ENCODE measurements around the gene ACVR1B. TPM values are rescaled to one million over a fixed set of nuclear protein-coding genes. Genes with fewer than 3 reads are reported as not detected.

Gene ACVR1B
- total and polyA plus RNA-seq, 2 experiments from 2014 or later: 11.9 to 46.4 TPM

DNA sequence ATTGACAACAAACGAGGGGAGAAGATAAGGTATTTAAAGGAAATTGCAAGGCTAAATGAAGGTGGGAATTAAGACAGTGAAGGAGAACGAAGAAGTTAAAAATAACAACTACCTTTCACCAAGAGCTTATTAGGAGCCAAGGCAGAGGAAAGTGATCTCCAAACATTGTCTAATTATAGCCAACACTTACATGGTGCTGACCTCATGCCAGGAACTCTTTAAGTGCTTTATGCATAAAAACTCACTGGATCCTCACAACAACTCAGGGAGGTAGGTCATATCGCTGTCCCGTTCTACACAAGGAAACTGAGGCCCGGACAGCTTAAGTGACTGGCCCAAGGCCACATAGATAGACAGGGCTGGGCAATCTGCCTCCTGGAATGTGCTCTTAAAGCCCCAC lies 74.8 kb downstream of the ACVR1B start:
- Histone ChIP-seq H3K4me1 (ENCODE audit: low read depth) (peaks cover 30% of the 10 kb centered on the region), H3K4me3 (no peak overlapping the region), H3K27ac (peak overlapping the region; percentile 96), H3K36me3 (no peaks in the 10 kb centered on the region), H3K9me3 (ENCODE audit: low read depth) (no peaks in the 10 kb centered on the region), H3K27me3 (peaks cover 12% of the 10 kb centered on the region)
- TF ChIP-seq, protein P1, sequence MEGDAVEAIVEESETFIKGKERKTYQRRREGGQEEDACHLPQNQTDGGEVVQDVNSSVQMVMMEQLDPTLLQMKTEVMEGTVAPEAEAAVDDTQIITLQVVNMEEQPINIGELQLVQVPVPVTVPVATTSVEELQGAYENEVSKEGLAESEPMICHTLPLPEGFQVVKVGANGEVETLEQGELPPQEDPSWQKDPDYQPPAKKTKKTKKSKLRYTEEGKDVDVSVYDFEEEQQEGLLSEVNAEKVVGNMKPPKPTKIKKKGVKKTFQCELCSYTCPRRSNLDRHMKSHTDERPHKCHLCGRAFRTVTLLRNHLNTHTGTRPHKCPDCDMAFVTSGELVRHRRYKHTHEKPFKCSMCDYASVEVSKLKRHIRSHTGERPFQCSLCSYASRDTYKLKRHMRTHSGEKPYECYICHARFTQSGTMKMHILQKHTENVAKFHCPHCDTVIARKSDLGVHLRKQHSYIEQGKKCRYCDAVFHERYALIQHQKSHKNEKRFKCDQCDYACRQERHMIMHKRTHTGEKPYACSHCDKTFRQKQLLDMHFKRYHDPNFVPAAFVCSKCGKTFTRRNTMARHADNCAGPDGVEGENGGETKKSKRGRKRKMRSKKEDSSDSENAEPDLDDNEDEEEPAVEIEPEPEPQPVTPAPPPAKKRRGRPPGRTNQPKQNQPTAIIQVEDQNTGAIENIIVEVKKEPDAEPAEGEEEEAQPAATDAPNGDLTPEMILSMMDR (IDR thresholded peaks at IDR 0.05; ENCODE audit: low read depth, low read length): no peak
- peak in 1 of 2 donors; percentile 70 for DNase-seq (ENCODE audit: low read depth in 1 of 2, low spot score in 1 of 2)

DNA sequence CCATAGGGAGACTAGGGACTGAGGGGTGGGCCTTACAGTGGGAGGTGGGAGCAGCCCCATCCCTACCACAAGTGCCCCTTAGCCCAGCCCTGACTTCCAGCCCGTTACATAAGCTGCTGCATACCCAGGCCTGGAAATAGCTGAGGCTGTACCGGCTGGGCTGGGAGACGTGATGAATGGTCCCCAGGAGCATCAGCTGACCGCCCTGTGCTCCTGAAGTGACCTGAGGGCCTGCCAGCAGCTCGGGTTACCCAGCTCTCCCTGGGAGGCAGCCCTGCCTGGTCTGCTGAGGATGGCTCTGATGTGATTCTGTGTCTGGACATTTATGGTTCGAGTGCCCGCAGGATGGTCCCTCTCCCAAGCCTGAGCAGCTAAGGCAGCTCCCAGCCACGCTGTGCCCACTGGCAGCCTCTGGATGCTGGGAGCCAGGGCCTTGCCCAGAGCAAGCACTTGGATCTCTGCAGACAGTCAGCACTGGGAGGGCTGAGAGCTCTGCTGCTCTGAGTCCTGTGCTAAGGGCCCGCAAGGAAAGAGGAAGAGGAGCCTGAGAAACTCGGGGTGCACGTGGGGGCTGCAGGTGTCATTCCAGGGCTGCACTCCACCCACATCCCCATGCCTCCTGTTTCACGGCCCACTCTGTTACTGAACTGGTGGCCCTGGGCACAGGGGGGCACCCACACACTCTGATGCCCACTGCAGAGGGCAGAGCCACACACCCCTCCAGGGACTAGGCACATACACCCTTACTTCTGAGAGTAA lies 75.8 kb downstream of the ACVR1B start:
- Histone ChIP-seq H3K36me3 (no peaks in the 10 kb centered on the region), H3K4me1 (ENCODE audit: low read depth) (peaks cover 33% of the 10 kb centered on the region), H3K4me3 (no peak overlapping the region), H3K9me3 (ENCODE audit: low read depth) (no peaks in the 10 kb centered on the region), H3K27me3 (peaks cover 7% of the 10 kb centered on the region), H3K27ac (peak overlapping the region; percentile 96)
- DNase-seq (ENCODE audit: low read depth in 1 of 2, low spot score in 1 of 2): peak in 1 of 2 donors; percentile 82
- TF ChIP-seq, protein P1 (IDR thresholded peaks at IDR 0.05; ENCODE audit: low read depth, low read length): no peak

DNA sequence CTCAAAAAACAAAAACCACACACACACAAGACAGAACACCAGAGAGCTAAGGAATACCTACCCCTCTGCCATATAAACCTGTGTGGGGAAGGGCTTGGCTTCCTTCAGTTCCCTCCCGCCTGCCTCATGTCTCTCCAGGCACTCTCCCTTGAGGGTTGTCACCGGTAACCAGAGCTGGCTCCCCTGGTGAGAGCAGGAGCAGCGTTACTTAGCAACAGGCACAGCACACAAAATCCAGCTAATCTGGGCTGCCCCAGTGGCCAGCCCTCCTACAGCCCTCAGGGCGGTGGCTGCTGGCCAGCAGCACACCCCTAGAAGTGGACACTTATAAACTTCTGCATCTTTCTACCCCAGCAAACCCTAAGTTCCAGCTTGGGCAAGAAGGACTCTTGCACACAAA lies 78.2 kb downstream of the ACVR1B start:
- H3K36me3 ChIP-seq: no peaks in the 10 kb centered on the region
- DNase-seq (ENCODE audit: low read depth in 1 of 2, low spot score in 1 of 2): peak; percentile 65 to 91
- H3K27me3 ChIP-seq: peaks cover 2% of the 10 kb centered on the region
- no peak overlapping the region for H3K4me3 ChIP-seq
- TF ChIP-seq, protein P1 (IDR thresholded peaks at IDR 0.05; ENCODE audit: low read depth, low read length): no peak
- no peaks in the 10 kb centered on the region for H3K9me3 ChIP-seq (ENCODE audit: low read depth)
- H3K4me1 ChIP-seq (ENCODE audit: low read depth): peaks cover 36% of the 10 kb centered on the region
- H3K27ac ChIP-seq: peak overlapping the region; percentile 64

DNA sequence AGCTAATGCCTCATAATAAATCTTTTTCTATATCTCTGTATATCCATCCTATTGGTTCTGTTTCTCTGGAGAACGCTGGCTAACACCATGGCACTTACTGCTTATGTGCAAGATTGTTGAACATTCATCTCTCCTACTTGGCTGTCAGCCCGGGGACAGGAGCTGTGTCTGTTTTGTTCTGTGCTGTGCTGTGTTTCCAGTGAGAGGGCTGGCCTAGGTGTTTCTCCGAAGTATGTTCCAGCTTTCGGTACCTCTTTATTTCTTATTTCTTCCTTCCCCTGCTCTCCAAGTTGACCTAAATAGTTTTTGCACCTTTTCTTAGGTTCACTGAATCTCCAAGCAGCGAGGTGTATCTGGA lies 80.9 kb downstream of the ACVR1B start:
- Histone ChIP-seq H3K27ac (peak overlapping the region; percentile 61), H3K4me1 (ENCODE audit: low read depth) (peaks cover 23% of the 10 kb centered on the region)
- peak in 1 of 2 donors; percentile 87 for DNase-seq (ENCODE audit: low read depth in 1 of 2, low spot score in 1 of 2)

DNA sequence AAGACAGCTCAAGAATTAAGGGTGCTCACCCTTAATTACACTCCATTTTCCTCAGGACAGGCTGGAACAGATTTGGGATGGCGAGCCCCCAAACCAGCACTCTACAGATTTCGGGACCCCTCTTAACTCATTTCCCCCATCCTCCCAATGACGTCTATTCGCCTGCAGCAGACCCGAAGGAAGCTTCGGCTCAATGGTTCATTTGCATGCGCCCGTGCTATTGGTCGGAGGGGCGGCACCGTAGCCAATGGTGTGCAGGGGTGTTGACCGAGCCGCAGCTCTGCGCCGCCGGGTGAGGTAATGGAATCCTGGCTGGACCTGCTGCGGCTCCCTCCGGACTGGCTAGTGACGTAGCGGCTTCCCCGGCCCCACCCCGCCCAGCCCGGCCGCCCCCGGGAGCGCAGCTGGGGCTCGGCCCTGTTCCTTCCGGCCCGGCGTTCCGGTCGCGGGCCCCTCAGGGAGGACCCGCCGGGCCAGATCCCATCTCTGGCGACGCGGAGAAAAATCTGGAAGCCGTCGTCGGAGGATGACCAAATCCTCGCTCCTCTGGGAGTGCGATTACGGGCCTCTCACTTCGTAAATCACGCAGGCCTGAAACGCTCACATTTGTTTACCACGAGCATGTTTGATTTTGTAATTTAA lies 81.4 kb downstream of the ACVR1B start:
- DNase-seq (ENCODE audit: low read depth in 1 of 2, low spot score in 1 of 2): peak; percentile 98 to 99
- no peaks in the 10 kb centered on the region for H3K36me3 ChIP-seq
- peak overlapping the region; percentile 22 for H3K4me3 ChIP-seq
- TF ChIP-seq, protein P1 (IDR thresholded peaks at IDR 0.05; ENCODE audit: low read depth, low read length): no peak
- H3K27ac ChIP-seq: peak overlapping the region; percentile 61
- H3K9me3 ChIP-seq (ENCODE audit: low read depth): no peaks in the 10 kb centered on the region
- H3K4me1 ChIP-seq (ENCODE audit: low read depth): peaks cover 22% of the 10 kb centered on the region
- peaks cover 2% of the 10 kb centered on the region for H3K27me3 ChIP-seq

More for the DNA sequence above, 80.9 kb downstream of the ACVR1B start:
- peak overlapping the region; percentile 22 for H3K4me3 ChIP-seq
- TF ChIP-seq, protein P1 (IDR thresholded peaks at IDR 0.05; ENCODE audit: low read depth, low read length): no peak
- no peaks in the 10 kb centered on the region for H3K36me3 ChIP-seq
- H3K9me3 ChIP-seq (ENCODE audit: low read depth): no peaks in the 10 kb centered on the region
- peaks cover 2% of the 10 kb centered on the region for H3K27me3 ChIP-seq
